Testis (tissue), 3 donors: Measurements from ENCODE around the gene GABRR2. TPM values are rescaled to one million over a fixed set of nuclear protein-coding genes. Genes with fewer than 3 reads are reported as not detected.

ENCODE experiments used
- DNase-seq: peaks from one replicate; pipeline ENCODE4 v3.0.0-alpha.2; 2019
- H3K27ac ChIP-seq, 2 donors: fragments of 200-600 bp; sonication (generic); one replicate each; pipeline ENCODE4 v1.5.1; 2019
- H3K27me3 ChIP-seq: fragments of 200-600 bp; sonication (generic); one replicate; pipeline ENCODE4 v1.5.1; 2019
- H3K36me3 ChIP-seq: fragments of 200-600 bp; sonication (generic); one replicate; pipeline ENCODE4 v1.5.1; 2017; ENCODE audit warnings: low read depth; ENCODE audit errors: missing control alignments
- H3K4me1 ChIP-seq: fragments of 200-600 bp; sonication (generic); one replicate; pipeline ENCODE4 v1.5.1; 2019
- H3K4me3 ChIP-seq, 2 donors: fragments of 200-600 bp; sonication (generic); one replicate each; pipeline ENCODE4 v1.5.1; 2017 to 2019
- H3K9me3 ChIP-seq: fragments of 200-600 bp; sonication (generic); one replicate; pipeline ENCODE4 v1.5.1; 2017
- CTCF ChIP-seq, 3 experiments: fragments of 450-650 bp in 2 of 3; fragments of 200-600 bp in 1 of 3; sonication (generic) in 1 of 3; IDR thresholded peaks; one replicate each; pipeline ENCODE4 v1.5.1; 2016 to 2019; ENCODE audit warnings: antibody characterized with exemption in 3 of 3, mild to moderate bottlenecking in 2 of 3, moderate library complexity in 1 of 3
- POLR2A ChIP-seq: fragments of 450-650 bp; IDR thresholded peaks from one replicate; pipeline ENCODE4 v1.6.1; 2017; ENCODE audit warnings: antibody characterized with exemption, mild to moderate bottlenecking, moderate library complexity
- WGBS, 2 donors: methylation state at CpG; one replicate each; pipeline ENCODE4 v1.1.5; 2018; 5-methylcytosine and 5-hydroxymethylcytosine counted together
- intact Hi-C: fragments of 100-400 bp; cut with DNase I; formaldehyde crosslinking; loops from one replicate; pipeline ENCODE4 v1.15.1; 2023; ENCODE audit warnings: low total_unique reads
- polyA plus RNA-seq: library from polyadenylated mRNA; stranded (reverse); fragments of 350-450 nt; fragmentation: Illumina TruSeq; extraction: RNeasy Lipid Tissue Mini Kit (QIAGEN cat#74804); gene quantifications from one replicate; pipeline ENCODE4 v1.2.3, GENCODE V29; 2014; ENCODE audit warnings: low read depth, low replicate concordance; ENCODE audit not compliant: insufficient read depth
- total RNA-seq, 2 donors: library from RNA; depleted of rRNA; stranded (reverse); fragments of >200 nt; gene quantifications; one replicate each; pipeline ENCODE4 v1.2.3, GENCODE V29; 2016

Gene GABRR2
- total and polyA plus RNA-seq, 3 donors from 2014 or later, result 0.62 to 0.79 TPM; not detected in 1

DNA sequence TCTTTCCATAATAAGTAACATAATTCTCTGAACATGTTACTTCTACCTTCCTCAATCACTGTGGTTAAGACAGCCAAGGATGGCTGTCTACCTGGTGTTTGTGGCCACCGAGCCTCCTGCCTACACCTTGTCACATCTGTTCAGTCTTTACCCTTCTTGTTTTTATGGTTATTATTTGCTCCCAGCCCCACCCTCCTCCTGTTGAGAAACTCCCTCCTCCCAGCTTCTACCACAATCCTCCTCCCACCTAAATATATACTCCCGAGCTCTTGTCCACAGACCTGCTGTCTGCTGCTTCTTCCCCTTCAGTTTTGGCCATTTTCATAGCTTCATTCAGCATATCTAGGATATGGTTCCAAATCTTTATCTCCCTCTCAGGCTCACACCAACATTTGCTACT, 62.2 kb downstream of the GABRR2 start:
- 80 to 82% methylated on average over 2 of the region's 2 CpGs for WGBS, 2 donors
- Histone ChIP-seq H3K27ac (no peak overlapping the region), H3K4me3 (no peak overlapping the region), H3K9me3 (no peaks in the 10 kb centered on the region), H3K36me3 (no peaks in the 10 kb centered on the region), H3K27me3 (no peaks in the 10 kb centered on the region), H3K4me1 (no peaks in the 10 kb centered on the region)
- TF ChIP-seq POLR2A (no peak), CTCF (IDR thresholded peaks at IDR 0.05) (no peak)
- intact Hi-C loops, result no loop called here
- DNase-seq, result no peak

GRCh38 chr6:89251976-89252375, 63.1 kb downstream of the GABRR2 start:
- H3K36me3 ChIP-seq, result no peaks in the 10 kb centered on the region
- H3K27me3 ChIP-seq, result no peaks in the 10 kb centered on the region
- intact Hi-C loops, result no loop called here
- WGBS, 2 donors, result 94% methylated on average over 10 of the region's 10 CpGs
- no peak for DNase-seq
- no peak for TF ChIP-seq POLR2A
- no peak for TF ChIP-seq CTCF (IDR thresholded peaks at IDR 0.05)
- H3K27ac ChIP-seq, result no peak overlapping the region
- H3K9me3 ChIP-seq, result no peaks in the 10 kb centered on the region
- no peak overlapping the region for H3K4me3 ChIP-seq
- H3K4me1 ChIP-seq, result no peaks in the 10 kb centered on the region

DNA sequence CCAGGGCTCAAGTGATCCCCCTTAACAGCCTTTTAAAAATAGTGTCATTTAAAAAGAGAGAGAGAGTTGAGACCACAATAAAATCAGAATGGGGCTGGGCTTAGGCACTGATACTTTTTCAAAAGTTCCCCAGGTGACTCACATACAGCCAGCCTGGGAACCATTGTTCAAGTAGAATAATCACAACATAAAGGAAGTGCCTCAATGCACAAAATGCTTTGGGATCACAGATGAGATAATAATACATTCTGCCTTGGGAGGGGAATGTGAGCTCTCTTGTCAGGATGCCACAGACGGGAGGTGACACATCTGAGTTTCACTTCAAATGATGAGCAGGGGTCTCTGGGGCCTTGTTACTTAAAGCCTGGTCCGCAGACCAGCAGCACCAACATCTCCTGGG, 63.9 kb downstream of the GABRR2 start:
- WGBS, 2 donors, result 95 to 100% methylated on average over 2 of the region's 2 CpGs
- no peaks in the 10 kb centered on the region for H3K4me1 ChIP-seq
- intact Hi-C loops, result no loop called here
- no peaks in the 10 kb centered on the region for H3K36me3 ChIP-seq
- H3K27me3 ChIP-seq, result no peaks in the 10 kb centered on the region
- TF ChIP-seq POLR2A (no peak), CTCF (IDR thresholded peaks at IDR 0.05) (no peak)
- H3K9me3 ChIP-seq, result no peaks in the 10 kb centered on the region
- H3K27ac ChIP-seq, result no peak overlapping the region
- no peak overlapping the region for H3K4me3 ChIP-seq
- DNase-seq, result no peak

- no peak overlapping the region for H3K4me3 ChIP-seq
- no peak for DNase-seq
- H3K9me3 ChIP-seq, result no peaks in the 10 kb centered on the region
- H3K27ac ChIP-seq, result no peak overlapping the region
- 77 to 80% methylated on average over 7 of the region's 7 CpGs for WGBS, 2 donors
- TF ChIP-seq CTCF (IDR thresholded peaks at IDR 0.05) (no peak), POLR2A (no peak)
- H3K27me3 ChIP-seq, result no peaks in the 10 kb centered on the region
- intact Hi-C loops, result no loop called here
- H3K36me3 ChIP-seq, result no peaks in the 10 kb centered on the region
- no peaks in the 10 kb centered on the region for H3K4me1 ChIP-seq
These were observed 64.9 kb downstream of the GABRR2 start for GRCh38 chr6:89250239-89250638.

- Histone ChIP-seq H3K27ac (no peak overlapping the region), H3K27me3 (no peaks in the 10 kb centered on the region), H3K4me1 (no peaks in the 10 kb centered on the region), H3K9me3 (no peaks in the 10 kb centered on the region), H3K4me3 (no peak overlapping the region), H3K36me3 (no peaks in the 10 kb centered on the region)
- intact Hi-C loops, result loop anchor here (5.0 to 10.0 kb wide), 2 partner anchors 120 to 262 kb away; no protein-coding TSS in a partner anchor
- DNase-seq, result no peak
- TF ChIP-seq POLR2A (no peak), CTCF (IDR thresholded peaks at IDR 0.05) (no peak)
- 75 to 81% methylated on average over 5 of the region's 5 CpGs for WGBS, 2 donors
These were observed 70.7 kb downstream of the GABRR2 start for GRCh38 chr6:89244241-89244985.
